Epithelial cell of proximal tubule (primary cell): ENCODE results near the gene HIBCH. TPM values are rescaled to one million over a fixed set of nuclear protein-coding genes. Genes with fewer than 3 reads are reported as not detected.

ENCODE experiments used
- DNase-seq: peaks from one replicate; pipeline ENCODE4 v3.0.0-alpha.2; 2011; ENCODE audit warnings: low read depth
- H3K4me3 ChIP-seq: 2 replicates; pipeline ENCODE4 v1.5.1; 2011; ENCODE audit warnings: low read depth, mild to moderate bottlenecking, low read length
- total RNA-seq: library from RNA; depleted of rRNA; stranded (reverse); fragments of >200 nt; gene quantifications from 2 replicates; pipeline ENCODE4 v1.2.3, GENCODE V29; 2015
- TF ChIP-seq, protein P1 (sequence below): conservative IDR thresholded peaks from 2 replicates; pipeline ENCODE4 v1.5.1; 2012; ENCODE audit warnings: low read depth, mild to moderate bottlenecking, low read length

Gene HIBCH
- total RNA-seq, 1 donor from 2014 or later, result 12.2 TPM

DNA sequence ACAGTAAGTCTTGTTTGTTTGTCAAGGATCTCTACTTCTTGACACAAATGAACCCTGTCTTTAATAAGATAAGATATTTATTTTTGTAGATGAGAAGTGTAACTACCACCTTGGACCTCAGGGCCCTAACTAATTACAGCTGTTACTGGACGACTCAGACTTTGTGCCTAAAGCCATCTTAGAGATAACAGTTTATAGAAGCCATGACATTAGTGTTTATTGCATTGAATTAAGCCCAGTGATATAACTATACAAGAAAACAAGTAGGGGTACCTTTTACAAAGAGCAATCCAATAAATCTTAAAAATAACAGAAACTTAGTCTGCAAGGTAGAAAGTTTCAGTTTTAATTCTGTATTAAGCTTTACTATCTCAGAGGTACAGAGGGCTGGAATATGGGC is 119.0 kb downstream of the HIBCH start:
- no peak for DNase-seq
- H3K4me3 ChIP-seq, result no peak overlapping the region
- TF ChIP-seq, protein P1, sequence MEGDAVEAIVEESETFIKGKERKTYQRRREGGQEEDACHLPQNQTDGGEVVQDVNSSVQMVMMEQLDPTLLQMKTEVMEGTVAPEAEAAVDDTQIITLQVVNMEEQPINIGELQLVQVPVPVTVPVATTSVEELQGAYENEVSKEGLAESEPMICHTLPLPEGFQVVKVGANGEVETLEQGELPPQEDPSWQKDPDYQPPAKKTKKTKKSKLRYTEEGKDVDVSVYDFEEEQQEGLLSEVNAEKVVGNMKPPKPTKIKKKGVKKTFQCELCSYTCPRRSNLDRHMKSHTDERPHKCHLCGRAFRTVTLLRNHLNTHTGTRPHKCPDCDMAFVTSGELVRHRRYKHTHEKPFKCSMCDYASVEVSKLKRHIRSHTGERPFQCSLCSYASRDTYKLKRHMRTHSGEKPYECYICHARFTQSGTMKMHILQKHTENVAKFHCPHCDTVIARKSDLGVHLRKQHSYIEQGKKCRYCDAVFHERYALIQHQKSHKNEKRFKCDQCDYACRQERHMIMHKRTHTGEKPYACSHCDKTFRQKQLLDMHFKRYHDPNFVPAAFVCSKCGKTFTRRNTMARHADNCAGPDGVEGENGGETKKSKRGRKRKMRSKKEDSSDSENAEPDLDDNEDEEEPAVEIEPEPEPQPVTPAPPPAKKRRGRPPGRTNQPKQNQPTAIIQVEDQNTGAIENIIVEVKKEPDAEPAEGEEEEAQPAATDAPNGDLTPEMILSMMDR, result no peak

DNA sequence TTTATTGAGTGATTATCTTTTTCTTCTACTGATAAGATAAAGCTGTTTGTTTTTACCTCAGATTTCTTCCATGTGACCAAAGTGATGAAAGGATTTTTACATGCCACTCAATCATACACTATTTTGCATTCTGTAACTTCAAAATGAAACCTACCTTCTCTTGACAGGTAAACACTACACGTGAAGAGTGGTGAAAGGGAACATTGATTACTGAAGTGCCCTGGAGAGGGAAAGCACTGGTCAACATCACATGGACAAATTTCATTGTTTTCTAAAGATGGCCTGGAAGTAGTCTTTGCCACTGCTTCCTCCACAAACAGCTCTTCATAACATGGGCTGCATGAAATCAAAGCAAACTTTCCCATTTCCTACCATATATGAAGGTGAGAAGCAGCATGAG is 120.1 kb downstream of the HIBCH start:
- no peak for DNase-seq
- H3K4me3 ChIP-seq, result no peak overlapping the region

DNA sequence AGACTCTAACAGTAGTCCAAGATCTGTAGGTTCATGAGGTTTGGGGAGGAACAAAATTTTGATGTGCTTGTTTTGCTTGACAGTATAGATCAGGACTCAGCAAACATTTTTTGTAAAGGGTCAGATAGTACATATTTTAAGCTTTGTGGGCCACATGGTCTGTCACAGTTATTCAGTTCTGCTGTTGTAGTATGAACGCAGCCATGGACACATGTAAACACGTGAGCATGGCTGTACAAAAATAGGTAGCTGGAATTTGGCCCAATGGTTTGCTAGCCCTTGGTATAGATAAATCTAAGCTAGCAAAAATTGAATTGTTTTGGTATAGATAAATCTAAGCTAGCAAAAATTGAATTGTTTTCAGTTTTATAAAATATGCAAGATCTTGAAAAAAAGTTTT is 120.5 kb downstream of the HIBCH start:
- H3K4me3 ChIP-seq, result no peak overlapping the region
- TF ChIP-seq, protein P1, result no peak
- no peak for DNase-seq

More for the DNA sequence above, 120.1 kb downstream of the HIBCH start:
- TF ChIP-seq, protein P1, result no peak

GRCh38 chr2:190197143-190197720 is 122.4 kb downstream of the HIBCH start:
- no peak for DNase-seq
- H3K4me3 ChIP-seq, result no peak overlapping the region
- TF ChIP-seq, protein P1, result no peak

DNA sequence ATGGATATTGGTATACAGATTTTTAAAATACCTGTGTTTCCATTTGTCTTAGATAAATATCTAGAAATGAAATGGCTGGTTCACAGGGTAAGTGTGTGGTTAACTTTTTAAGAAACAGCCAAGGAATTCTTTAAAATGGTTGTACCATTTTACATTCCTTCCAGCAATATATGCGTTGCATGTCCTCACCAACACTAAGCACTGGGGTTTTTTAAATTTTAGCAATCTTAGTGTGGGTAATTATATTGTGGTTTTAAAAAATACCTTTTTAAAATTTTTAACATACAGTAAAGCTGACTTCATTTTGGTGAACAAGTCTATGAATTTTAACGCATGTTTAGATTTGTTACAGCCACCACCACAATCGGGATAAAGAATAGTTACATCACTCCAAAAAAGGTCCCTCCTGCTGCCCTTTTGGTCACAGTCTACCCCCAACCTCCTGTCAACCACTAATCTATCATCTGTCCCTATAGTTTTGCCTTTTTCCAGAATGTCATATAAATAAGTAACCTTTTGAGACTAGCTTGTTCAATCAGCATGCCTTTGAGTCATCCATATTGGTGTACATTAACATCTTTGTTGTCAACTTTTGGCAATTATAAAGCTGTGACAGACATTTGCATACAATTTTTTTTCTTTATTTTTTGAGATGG is 129.0 kb downstream of the HIBCH start:
- no peak overlapping the region for H3K4me3 ChIP-seq
- TF ChIP-seq, protein P1, result no peak
- no peak for DNase-seq

DNA sequence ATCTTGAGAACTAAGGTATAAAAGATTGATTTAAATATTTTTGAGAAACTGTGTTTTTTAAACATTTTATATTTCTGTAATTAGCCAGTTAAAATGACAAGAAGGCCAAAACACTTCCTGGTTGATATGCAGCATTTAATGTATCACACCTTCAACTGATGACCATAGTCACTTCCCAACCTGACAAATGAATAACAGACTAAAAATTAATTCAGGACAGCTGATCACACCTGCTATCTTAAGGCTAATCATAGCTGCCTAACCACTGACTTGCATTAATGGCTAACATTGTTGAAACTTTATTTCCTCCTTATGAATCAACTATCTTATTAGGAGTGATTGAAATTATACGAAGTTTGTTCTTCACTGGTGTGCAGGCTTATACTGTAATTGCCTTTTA is 131.3 kb downstream of the HIBCH start:
- no peak for DNase-seq
- TF ChIP-seq, protein P1, result no peak

GRCh38 chr2:190186238-190186637 is 133.4 kb downstream of the HIBCH start:
- TF ChIP-seq, protein P1, result no peak
- no peak overlapping the region for H3K4me3 ChIP-seq
- DNase-seq, result no peak

More for the DNA sequence above, 131.3 kb downstream of the HIBCH start:
- H3K4me3 ChIP-seq, result no peak overlapping the region
